Right lobe of liver (tissue), 4 donors: ENCODE measurements around the gene KCTD12.

Experiments used
- POLR2A ChIP-seq: fragments of 450-650 bp; IDR thresholded peaks from one replicate; pipeline ENCODE4 v1.6.1; 2017; ENCODE audit warnings: antibody characterized with exemption, mild to moderate bottlenecking
- TF ChIP-seq, protein P1 (sequence below), 4 donors: fragments of 200-600 bp in 3 of 4; fragments of 450-650 bp in 1 of 4; IDR thresholded peaks; one replicate each; pipeline versions ENCODE4 v1.5.1 to v1.8.0; 2016 to 2022; ENCODE audit warnings: antibody characterized with exemption in 4 of 4, mild to moderate bottlenecking in 2 of 4
- donor health status: DM: no; HTN: no; CAD: no.
- donor health status: DM: no; HTN: no; CAD: no.
- donor health status: DM: no; HTN: yes; CAD: no.

- TF ChIP-seq, protein P1, sequence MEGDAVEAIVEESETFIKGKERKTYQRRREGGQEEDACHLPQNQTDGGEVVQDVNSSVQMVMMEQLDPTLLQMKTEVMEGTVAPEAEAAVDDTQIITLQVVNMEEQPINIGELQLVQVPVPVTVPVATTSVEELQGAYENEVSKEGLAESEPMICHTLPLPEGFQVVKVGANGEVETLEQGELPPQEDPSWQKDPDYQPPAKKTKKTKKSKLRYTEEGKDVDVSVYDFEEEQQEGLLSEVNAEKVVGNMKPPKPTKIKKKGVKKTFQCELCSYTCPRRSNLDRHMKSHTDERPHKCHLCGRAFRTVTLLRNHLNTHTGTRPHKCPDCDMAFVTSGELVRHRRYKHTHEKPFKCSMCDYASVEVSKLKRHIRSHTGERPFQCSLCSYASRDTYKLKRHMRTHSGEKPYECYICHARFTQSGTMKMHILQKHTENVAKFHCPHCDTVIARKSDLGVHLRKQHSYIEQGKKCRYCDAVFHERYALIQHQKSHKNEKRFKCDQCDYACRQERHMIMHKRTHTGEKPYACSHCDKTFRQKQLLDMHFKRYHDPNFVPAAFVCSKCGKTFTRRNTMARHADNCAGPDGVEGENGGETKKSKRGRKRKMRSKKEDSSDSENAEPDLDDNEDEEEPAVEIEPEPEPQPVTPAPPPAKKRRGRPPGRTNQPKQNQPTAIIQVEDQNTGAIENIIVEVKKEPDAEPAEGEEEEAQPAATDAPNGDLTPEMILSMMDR (IDR thresholded peaks at IDR 0.05) = no peak
- no peak for TF ChIP-seq POLR2A
These were observed 21.9 kb downstream of the KCTD12 start for GRCh38 chr13:76864259-76864658.
